Activated CD4-positive, alpha-beta T cell treated with anti-CD3 and anti-CD28 coated beads, Interleukin-2, amount 50 U/mL, for 48 hours (primary cell): Measurements from ENCODE around the gene MUC5AC.

ENCODE experiments used
- DNase-seq, 2 experiments: peaks; one replicate each; pipeline ENCODE4 v3.0.0-alpha.2; 2020

The MUC5AC gene

GRCh38 chr11:1121331-1121812 is 36.4 kb upstream of the MUC5AC start:
- no peak for DNase-seq

- no peak for DNase-seq
Measured at GRCh38 chr11:1121813-1122663, 35.7 kb upstream of the MUC5AC start.

GRCh38 chr11:1122664-1123002 is 35.1 kb upstream of the MUC5AC start:
- no peak for DNase-seq

GRCh38 chr11:1123970-1124369 is 33.8 kb upstream of the MUC5AC start:
- no peak for DNase-seq

- DNase-seq = no peak
Measured at GRCh38 chr11:1125803-1126202, 31.9 kb upstream of the MUC5AC start.

- DNase-seq = no peak
Measured at GRCh38 chr11:1126491-1126926, 31.2 kb upstream of the MUC5AC start.

- DNase-seq = no peak
Measured at GRCh38 chr11:1126935-1127663, 30.7 kb upstream of the MUC5AC start.

- no peak for DNase-seq
Measured at GRCh38 chr11:1127664-1128162, 30.0 kb upstream of the MUC5AC start.

- DNase-seq = no peak
Measured at GRCh38 chr11:1128311-1129142, 29.2 kb upstream of the MUC5AC start.

GRCh38 chr11:1129143-1129610 is 28.6 kb upstream of the MUC5AC start:
- no peak for DNase-seq

- DNase-seq = no peak
Measured at GRCh38 chr11:1129611-1130160, 28.1 kb upstream of the MUC5AC start.

GRCh38 chr11:1130276-1131032 is 27.3 kb upstream of the MUC5AC start:
- no peak for DNase-seq

- no peak for DNase-seq
Measured at GRCh38 chr11:1131033-1131911, 26.5 kb upstream of the MUC5AC start.

- DNase-seq = no peak
Measured at GRCh38 chr11:1134848-1135445, 22.8 kb upstream of the MUC5AC start.

GRCh38 chr11:1138097-1138496 is 19.7 kb upstream of the MUC5AC start:
- DNase-seq = peak; percentile 32 to 40

- no peak for DNase-seq
Measured at GRCh38 chr11:1139441-1140083, 18.2 kb upstream of the MUC5AC start.

- no peak for DNase-seq
Measured at GRCh38 chr11:1140642-1141490, 16.9 kb upstream of the MUC5AC start.

GRCh38 chr11:1146365-1146764 is 11.4 kb upstream of the MUC5AC start:
- DNase-seq = no peak

GRCh38 chr11:1147792-1148191 is 10.0 kb upstream of the MUC5AC start:
- DNase-seq = no peak
